HG03175 (cell line): ENCODE results near the gene MIXL1.

ENCODE experiments used
- ATAC-seq: cut with Tn5 transposase; IDR thresholded peaks from one replicate; pipeline ENCODE4 v1.9.1; 2021; ENCODE audit warnings: mild to moderate bottlenecking, moderate library complexity; ENCODE audit not compliant: unreplicated experiment

Gene MIXL1

GRCh38 chr1:226276077-226276682 is 52.7 kb downstream of the MIXL1 start:
- no peak for ATAC-seq
